Transverse colon (tissue), 4 donors: ENCODE results near the gene FLT1. TPM values are rescaled to one million over a fixed set of nuclear protein-coding genes. Genes with fewer than 3 reads are reported as not detected.

Experiments used
- DNase-seq: peaks from one replicate; pipeline ENCODE4 v3.0.0-alpha.2; 2019
- H3K27ac ChIP-seq, 4 donors: fragments of 200-600 bp; sonication (generic); 2 replicates each; pipeline ENCODE4 v1.5.1; 2016 to 2018; ENCODE audit warnings: inconsistent platforms in 4 of 4
- H3K27me3 ChIP-seq: fragments of 200-600 bp; sonication (generic); 2 replicates; pipeline ENCODE4 v1.5.1; 2017; ENCODE audit warnings: inconsistent platforms
- H3K36me3 ChIP-seq, 4 donors: fragments of 200-600 bp; sonication (generic); 2 replicates each; pipeline ENCODE4 v1.5.1; 2017 to 2019; ENCODE audit warnings: inconsistent platforms in 4 of 4
- H3K4me1 ChIP-seq, 4 donors: fragments of 200-600 bp; sonication (generic); 2 replicates each; pipeline ENCODE4 v1.5.1; 2017 to 2020; ENCODE audit warnings: inconsistent platforms in 4 of 4
- H3K4me3 ChIP-seq, 4 donors: fragments of 200-600 bp; sonication (generic); 1 replicate in 1 of 4; 2 replicates in 3 of 4; pipeline versions ENCODE4 v1.5.1 to v1.6.1; 2017 to 2019; ENCODE audit warnings: inconsistent platforms in 4 of 4
- H3K9me3 ChIP-seq, 2 donors: fragments of 200-600 bp; sonication (generic); 2 replicates each; pipeline ENCODE4 v1.5.1; 2017 to 2019; ENCODE audit warnings: inconsistent platforms in 2 of 2
- CTCF ChIP-seq, 5 experiments: fragments of 200-600 bp in 3 of 5; fragments of 450-650 bp in 2 of 5; sonication (generic) in 3 of 5; IDR thresholded peaks; 1 replicate in 2 of 5; 2 replicates in 3 of 5; pipeline ENCODE4 v1.5.1; 2016 to 2017; ENCODE audit warnings: antibody characterized with exemption in 5 of 5, inconsistent platforms in 3 of 5, mild to moderate bottlenecking in 2 of 5, moderate library complexity in 1 of 5
- EP300 ChIP-seq: sonication (generic); formaldehyde crosslinking; IDR thresholded peaks from one replicate; pipeline ENCODE4 v1.6.1; 2017; ENCODE audit warnings: antibody characterized with exemption, low read depth
- POLR2A ChIP-seq: fragments of 450-650 bp; IDR thresholded peaks from one replicate; pipeline ENCODE4 v1.6.1; 2016; ENCODE audit warnings: antibody characterized with exemption, mild to moderate bottlenecking, moderate library complexity
- POLR2AphosphoS5 ChIP-seq, 3 donors: sonication (generic); formaldehyde crosslinking; IDR thresholded peaks; one replicate each; pipeline ENCODE4 v1.6.1; 2016; ENCODE audit warnings: antibody characterized with exemption in 3 of 3
- WGBS, 2 donors: methylation state at CpG; one replicate each; pipeline ENCODE4 v1.1.5; 2018; ENCODE audit warnings: low coverage in 1 of 2; 5-methylcytosine and 5-hydroxymethylcytosine counted together
- in situ Hi-C, 4 donors: fragments of 200-750 bp; cut with MboI; loops; one replicate each; pipeline versions ENCODE4 v1.15.0 to v1.15.1; 2017; ENCODE audit warnings: low sequenced_read_pairs in 3 of 4, low pct_ligation_motif_present in 1 of 4, low pct_unique_long_range_greater_than_20kb in 1 of 4
- intact Hi-C: fragments of 100-400 bp; cut with DNase I; formaldehyde crosslinking; loops from one replicate; pipeline ENCODE4 v1.15.1; 2023; ENCODE audit warnings: low total_unique reads
- total RNA-seq, 4 donors: library from RNA; depleted of rRNA; stranded (reverse); fragments of >200 nt; gene quantifications; one replicate each; pipeline ENCODE4 v1.1.0, GENCODE V29; 2016

The FLT1 gene
- total RNA-seq, 4 donors from 2014 or later = 2.6 to 8.4 (median 3.5) TPM

DNA sequence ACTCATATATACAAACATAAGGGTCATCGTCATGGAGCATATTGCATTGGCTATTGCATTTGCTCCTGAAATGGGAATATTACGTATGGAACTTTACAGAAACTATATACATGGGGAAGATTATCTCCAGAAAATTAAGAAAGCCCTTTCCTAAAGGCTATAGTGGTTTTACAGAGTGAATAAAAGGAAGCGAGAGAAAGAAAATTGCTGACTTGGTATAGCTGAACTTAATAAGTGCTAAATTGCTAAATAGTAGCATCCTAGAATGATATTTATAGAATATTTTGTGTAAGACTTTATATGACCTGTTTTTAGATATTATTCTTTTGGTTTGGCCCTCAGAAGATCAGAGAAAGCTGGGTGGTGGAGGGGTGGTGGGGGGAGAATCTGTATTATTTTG is 114.6 kb downstream of the FLT1 start:
- 84 to 88% methylated on average over 3 of the region's 3 CpGs for WGBS, 2 donors
- Histone ChIP-seq H3K36me3 (no peaks in the 10 kb centered on the region), H3K4me3 (no peak overlapping the region), H3K4me1 (no peaks in the 10 kb centered on the region), H3K27ac (no peak overlapping the region), H3K27me3 (peaks cover 4% of the 10 kb centered on the region), H3K9me3 (no peaks in the 10 kb centered on the region)
- no peak for DNase-seq
- intact Hi-C loops = no loop called here
- in situ Hi-C loops = no loop called here
- no peak for TF ChIP-seq POLR2AphosphoS5 (IDR thresholded peaks at IDR 0.05)
- no peak for TF ChIP-seq CTCF (IDR thresholded peaks at IDR 0.05)
- no peak for TF ChIP-seq EP300
- no peak for TF ChIP-seq POLR2A

GRCh38 chr13:28379371-28380083 is 115.4 kb downstream of the FLT1 start:
- intact Hi-C loops = no loop called here
- no peaks in the 10 kb centered on the region for H3K36me3 ChIP-seq
- H3K27ac ChIP-seq = no peak overlapping the region
- H3K9me3 ChIP-seq = no peaks in the 10 kb centered on the region
- 64 to 70% methylated on average over 1 to 12 of the region's 12 CpGs for WGBS, 2 donors
- peaks cover 4% of the 10 kb centered on the region for H3K27me3 ChIP-seq
- H3K4me3 ChIP-seq = no peak overlapping the region
- in situ Hi-C loops = no loop called here
- no peak for DNase-seq
- TF ChIP-seq CTCF (IDR thresholded peaks at IDR 0.05) (no peak), POLR2A (no peak), POLR2AphosphoS5 (IDR thresholded peaks at IDR 0.05) (no peak), EP300 (no peak)
- no peaks in the 10 kb centered on the region for H3K4me1 ChIP-seq

DNA sequence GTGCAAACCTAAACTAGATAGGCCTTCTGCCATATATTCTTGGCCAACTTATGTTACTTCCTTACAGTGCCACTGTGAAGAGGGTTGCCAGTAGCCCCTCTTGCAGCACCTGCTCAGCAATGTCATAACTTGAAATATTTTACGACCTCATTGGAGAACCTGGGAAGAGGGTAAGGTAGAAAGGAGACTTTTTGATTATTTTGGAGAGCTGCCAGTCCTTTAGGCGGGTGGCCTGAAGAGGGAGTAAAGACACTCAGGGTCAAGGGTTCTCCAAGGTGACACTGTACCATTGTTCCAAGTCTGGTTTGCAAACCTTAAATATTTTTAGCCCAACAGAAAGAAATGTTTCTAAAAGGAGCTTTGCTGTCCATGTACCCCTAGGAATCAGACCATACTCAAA is 118.3 kb downstream of the FLT1 start:
- DNase-seq = no peak
- H3K9me3 ChIP-seq = no peaks in the 10 kb centered on the region
- no peak overlapping the region for H3K27ac ChIP-seq
- in situ Hi-C loops = no loop called here
- no peaks in the 10 kb centered on the region for H3K4me1 ChIP-seq
- TF ChIP-seq POLR2A = no peak
- no peak for TF ChIP-seq EP300
- intact Hi-C loops = no loop called here
- no peaks in the 10 kb centered on the region for H3K27me3 ChIP-seq
- H3K4me3 ChIP-seq = no peak overlapping the region
- 43 to 55% methylated on average over 1 to 2 of the region's 2 CpGs for WGBS, 2 donors
- no peaks in the 10 kb centered on the region for H3K36me3 ChIP-seq

DNA sequence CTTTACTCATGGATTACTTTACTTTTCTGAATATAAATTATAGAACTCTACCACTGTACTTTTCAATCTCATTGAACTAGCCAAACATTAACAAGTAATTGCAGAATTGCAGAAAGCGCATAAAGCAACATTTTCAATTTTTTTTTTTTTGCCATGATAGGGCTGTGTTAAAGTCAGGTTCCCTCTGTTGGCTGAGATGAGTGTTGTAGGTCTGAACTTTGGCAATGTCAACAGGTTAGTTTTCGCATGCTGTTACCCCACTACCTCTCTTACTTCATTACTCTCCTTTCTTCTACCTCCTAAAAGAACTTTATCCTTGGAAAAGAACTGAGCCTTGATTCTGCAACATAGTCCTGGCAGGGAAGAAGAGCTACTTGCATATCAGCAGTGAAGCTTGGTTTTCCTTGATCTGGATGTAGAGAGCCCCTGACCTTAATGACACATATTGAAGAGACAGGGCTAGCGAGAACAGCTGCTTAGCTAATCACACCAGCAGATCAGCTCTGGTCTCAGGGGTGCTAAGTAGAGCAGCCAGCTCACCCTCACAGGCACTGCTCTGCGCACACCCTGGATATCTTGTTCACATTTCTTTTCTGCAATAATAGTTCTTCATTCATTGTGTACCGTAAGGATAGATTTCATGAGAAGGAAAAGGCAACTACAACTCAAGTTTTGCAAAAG is 119.5 kb downstream of the FLT1 start:
- Histone ChIP-seq H3K4me3 (no peak overlapping the region), H3K9me3 (no peaks in the 10 kb centered on the region), H3K27me3 (no peaks in the 10 kb centered on the region), H3K4me1 (no peaks in the 10 kb centered on the region), H3K27ac (no peak overlapping the region), H3K36me3 (no peaks in the 10 kb centered on the region)
- intact Hi-C loops = no loop called here
- 76 to 93% methylated on average over 4 to 5 of the region's 5 CpGs for WGBS, 2 donors
- no peak for DNase-seq
- TF ChIP-seq CTCF (IDR thresholded peaks at IDR 0.05) = no peak
- in situ Hi-C loops = no loop called here
